ENCODE results near the gene BMPR1A.

DNA sequence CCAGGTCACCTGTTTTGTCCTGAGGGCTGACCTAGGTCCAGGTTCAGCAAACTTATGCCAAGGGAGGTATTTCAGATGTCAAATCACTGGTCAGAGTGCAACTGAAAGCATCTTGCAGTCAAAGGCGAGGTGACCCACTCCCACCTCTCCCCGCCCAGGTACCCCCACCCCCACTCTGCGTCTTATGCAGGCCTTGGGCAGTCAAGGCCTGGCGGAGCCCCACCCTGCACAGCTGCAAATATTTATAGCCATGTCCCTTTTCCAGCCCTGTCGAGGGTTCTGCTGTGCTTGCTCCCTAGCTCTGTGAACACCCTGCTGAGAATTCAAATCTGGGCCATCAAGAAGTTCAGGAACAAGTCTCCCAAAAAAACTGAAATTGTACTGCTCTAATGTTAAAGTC is 40.6 kb upstream of the BMPR1A start:
- TF ChIP-seq, protein P1, sequence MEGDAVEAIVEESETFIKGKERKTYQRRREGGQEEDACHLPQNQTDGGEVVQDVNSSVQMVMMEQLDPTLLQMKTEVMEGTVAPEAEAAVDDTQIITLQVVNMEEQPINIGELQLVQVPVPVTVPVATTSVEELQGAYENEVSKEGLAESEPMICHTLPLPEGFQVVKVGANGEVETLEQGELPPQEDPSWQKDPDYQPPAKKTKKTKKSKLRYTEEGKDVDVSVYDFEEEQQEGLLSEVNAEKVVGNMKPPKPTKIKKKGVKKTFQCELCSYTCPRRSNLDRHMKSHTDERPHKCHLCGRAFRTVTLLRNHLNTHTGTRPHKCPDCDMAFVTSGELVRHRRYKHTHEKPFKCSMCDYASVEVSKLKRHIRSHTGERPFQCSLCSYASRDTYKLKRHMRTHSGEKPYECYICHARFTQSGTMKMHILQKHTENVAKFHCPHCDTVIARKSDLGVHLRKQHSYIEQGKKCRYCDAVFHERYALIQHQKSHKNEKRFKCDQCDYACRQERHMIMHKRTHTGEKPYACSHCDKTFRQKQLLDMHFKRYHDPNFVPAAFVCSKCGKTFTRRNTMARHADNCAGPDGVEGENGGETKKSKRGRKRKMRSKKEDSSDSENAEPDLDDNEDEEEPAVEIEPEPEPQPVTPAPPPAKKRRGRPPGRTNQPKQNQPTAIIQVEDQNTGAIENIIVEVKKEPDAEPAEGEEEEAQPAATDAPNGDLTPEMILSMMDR (conservative IDR thresholded peaks at IDR 0.05; ENCODE audit: low read length): no peak
- TF ChIP-seq EZH2phosphoT487 (IDR thresholded peaks at IDR 0.05; ENCODE audit: borderline replicate concordance, low read depth, low read length): no peak

Measured in OCI-LY7 (cell line).